Neural cell (in vitro differentiated cells): ENCODE data around the gene B3GAT2.

Source experiments
- EP300 ChIP-seq: fragments of 450-650 bp; conservative IDR thresholded peaks from 2 replicates; pipeline ENCODE4 v1.6.1; 2014; ENCODE audit warnings: antibody characterized with exemption, mild to moderate bottlenecking, moderate library complexity; ENCODE audit not compliant: poor library complexity, severe bottlenecking
- EZH2 ChIP-seq: fragments of 200-600, 300-800 bp; shearing (Covaris generic), sonication (generic); IDR thresholded peaks from 2 replicates; pipeline ENCODE4 v1.6.1; 2014; ENCODE audit warnings: antibody characterized with exemption, low read length, borderline replicate concordance, mild to moderate bottlenecking; ENCODE audit not compliant: insufficient read depth, poor library complexity, severe bottlenecking
- RAD21 ChIP-seq: fragments of 450-650 bp; conservative IDR thresholded peaks from 2 replicates; pipeline ENCODE4 v1.6.1; 2014; ENCODE audit warnings: antibody characterized with exemption, mild to moderate bottlenecking, moderate library complexity
- TAF1 ChIP-seq: IDR thresholded peaks from 2 replicates; pipeline ENCODE4 v1.6.1; 2012; ENCODE audit warnings: low read depth
- TF ChIP-seq, protein P1 (sequence below): fragments of 450-650 bp; IDR thresholded peaks from 2 replicates; pipeline ENCODE4 v1.5.1; 2014; ENCODE audit warnings: antibody characterized with exemption, mild to moderate bottlenecking, moderate library complexity; ENCODE audit not compliant: poor library complexity, severe bottlenecking
- TF ChIP-seq, protein P2 (sequence below): IDR thresholded peaks from 2 replicates; pipeline ENCODE4 v1.6.1; 2012; ENCODE audit warnings: borderline replicate concordance

DNA sequence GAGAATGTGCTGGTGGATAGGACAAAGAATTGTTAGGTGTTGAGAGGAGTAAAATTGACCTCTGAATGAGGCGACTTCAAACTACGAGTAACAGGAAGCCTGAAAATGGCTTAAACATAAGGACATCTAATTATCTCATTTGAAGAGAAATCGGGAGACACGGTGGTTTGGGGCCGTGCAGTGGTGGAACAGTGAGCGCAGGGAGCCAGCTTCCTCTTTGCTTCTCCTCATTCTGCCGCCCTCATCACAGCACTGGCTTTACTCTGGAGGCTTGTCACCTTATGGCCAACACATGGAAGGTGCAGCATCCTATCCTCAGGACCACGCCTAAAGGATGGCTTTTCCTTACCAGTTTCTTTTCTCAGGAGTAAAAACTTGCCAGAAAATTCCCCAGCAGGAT, 114.3 kb downstream of the B3GAT2 start:
- TF ChIP-seq, protein P1, sequence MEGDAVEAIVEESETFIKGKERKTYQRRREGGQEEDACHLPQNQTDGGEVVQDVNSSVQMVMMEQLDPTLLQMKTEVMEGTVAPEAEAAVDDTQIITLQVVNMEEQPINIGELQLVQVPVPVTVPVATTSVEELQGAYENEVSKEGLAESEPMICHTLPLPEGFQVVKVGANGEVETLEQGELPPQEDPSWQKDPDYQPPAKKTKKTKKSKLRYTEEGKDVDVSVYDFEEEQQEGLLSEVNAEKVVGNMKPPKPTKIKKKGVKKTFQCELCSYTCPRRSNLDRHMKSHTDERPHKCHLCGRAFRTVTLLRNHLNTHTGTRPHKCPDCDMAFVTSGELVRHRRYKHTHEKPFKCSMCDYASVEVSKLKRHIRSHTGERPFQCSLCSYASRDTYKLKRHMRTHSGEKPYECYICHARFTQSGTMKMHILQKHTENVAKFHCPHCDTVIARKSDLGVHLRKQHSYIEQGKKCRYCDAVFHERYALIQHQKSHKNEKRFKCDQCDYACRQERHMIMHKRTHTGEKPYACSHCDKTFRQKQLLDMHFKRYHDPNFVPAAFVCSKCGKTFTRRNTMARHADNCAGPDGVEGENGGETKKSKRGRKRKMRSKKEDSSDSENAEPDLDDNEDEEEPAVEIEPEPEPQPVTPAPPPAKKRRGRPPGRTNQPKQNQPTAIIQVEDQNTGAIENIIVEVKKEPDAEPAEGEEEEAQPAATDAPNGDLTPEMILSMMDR: no peak
- TF ChIP-seq EZH2 (no peak), EP300 (no peak), TAF1 (no peak), RAD21 (no peak)
- TF ChIP-seq, protein P2, sequence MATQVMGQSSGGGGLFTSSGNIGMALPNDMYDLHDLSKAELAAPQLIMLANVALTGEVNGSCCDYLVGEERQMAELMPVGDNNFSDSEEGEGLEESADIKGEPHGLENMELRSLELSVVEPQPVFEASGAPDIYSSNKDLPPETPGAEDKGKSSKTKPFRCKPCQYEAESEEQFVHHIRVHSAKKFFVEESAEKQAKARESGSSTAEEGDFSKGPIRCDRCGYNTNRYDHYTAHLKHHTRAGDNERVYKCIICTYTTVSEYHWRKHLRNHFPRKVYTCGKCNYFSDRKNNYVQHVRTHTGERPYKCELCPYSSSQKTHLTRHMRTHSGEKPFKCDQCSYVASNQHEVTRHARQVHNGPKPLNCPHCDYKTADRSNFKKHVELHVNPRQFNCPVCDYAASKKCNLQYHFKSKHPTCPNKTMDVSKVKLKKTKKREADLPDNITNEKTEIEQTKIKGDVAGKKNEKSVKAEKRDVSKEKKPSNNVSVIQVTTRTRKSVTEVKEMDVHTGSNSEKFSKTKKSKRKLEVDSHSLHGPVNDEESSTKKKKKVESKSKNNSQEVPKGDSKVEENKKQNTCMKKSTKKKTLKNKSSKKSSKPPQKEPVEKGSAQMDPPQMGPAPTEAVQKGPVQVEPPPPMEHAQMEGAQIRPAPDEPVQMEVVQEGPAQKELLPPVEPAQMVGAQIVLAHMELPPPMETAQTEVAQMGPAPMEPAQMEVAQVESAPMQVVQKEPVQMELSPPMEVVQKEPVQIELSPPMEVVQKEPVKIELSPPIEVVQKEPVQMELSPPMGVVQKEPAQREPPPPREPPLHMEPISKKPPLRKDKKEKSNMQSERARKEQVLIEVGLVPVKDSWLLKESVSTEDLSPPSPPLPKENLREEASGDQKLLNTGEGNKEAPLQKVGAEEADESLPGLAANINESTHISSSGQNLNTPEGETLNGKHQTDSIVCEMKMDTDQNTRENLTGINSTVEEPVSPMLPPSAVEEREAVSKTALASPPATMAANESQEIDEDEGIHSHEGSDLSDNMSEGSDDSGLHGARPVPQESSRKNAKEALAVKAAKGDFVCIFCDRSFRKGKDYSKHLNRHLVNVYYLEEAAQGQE: no peak
